ENCODE results near the gene TENT5C. TPM values are rescaled to one million over a fixed set of nuclear protein-coding genes. Genes with fewer than 3 reads are reported as not detected.

TENT5C gene
- polyA plus RNA-seq, 1 donor (not counting 4 experiments of a cell fraction or from before 2014, with no cell fraction given) = 0.13 TPM

DNA sequence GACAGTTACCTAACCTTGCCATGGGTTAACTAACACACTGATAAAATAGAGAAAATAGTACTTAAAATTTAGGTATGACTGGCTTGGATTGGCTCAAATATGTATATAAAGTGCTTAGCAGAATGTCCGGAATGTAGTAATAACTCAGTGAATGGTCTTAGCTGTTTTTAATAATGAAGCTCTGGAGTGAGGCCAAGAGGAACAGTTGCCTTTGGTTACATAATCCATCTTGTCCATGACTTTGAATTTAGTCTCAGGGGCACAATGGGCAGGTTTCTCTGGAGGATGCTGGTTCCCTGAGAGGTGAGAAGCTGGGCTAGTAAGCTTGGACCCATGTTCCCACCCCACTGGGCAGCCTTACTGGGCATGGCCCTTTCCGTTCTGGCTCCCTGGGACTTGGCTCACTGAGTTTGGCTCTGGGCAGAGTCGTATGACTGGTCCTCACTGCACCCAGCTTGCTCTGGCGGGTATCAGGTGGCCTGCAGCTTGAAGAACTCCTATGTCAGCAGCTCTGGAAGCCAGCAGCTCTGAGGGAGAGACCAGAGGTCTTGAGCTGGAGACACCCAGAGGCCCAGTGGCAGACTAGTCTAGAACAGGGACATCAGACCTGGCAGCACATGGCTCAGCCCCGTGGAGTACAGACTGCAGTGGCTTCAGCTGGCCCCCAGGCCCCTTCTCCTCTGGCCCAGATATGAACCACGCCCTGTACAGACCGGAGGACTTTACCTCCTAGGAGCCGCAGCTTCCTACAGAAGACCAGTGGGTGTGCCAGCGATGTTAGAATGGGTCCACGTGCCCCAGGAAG lies 40.4 kb downstream of the TENT5C start:
- no peak overlapping the region for H3K4me2 ChIP-seq (ENCODE audit: control insufficient read depth, extremely low read depth, insufficient read depth, low read depth, low read length)
- H3K4me1 ChIP-seq (ENCODE audit: control insufficient read depth, extremely low read depth, insufficient read depth, low read length) = no peaks in the 10 kb centered on the region
- no peaks in the 10 kb centered on the region for H3K9me1 ChIP-seq (ENCODE audit: control insufficient read depth, extremely low read depth, insufficient read depth, low read length)
- no peak overlapping the region for H3K27ac ChIP-seq (ENCODE audit: control insufficient read depth, insufficient read depth, low read length)
- H4K20me1 ChIP-seq (ENCODE audit: control insufficient read depth, extremely low read depth, insufficient read depth, low read length) = no peaks in the 10 kb centered on the region
- H3K27me3 ChIP-seq (ENCODE audit: control insufficient read depth, extremely low read depth, insufficient read depth, low read length) = no peaks in the 10 kb centered on the region
- no peaks in the 10 kb centered on the region for H3K9me3 ChIP-seq (ENCODE audit: control insufficient read depth, low read depth, low read length)
- DNase-seq (ENCODE audit: low read depth, low spot score) (no peak), FAIRE-seq (no peak)
- H3K4me3 ChIP-seq (ENCODE audit: control insufficient read depth in 2 of 3, extremely low read depth in 1 of 3, insufficient read depth in 2 of 3, low read depth in 1 of 3, low read length in 3 of 3) = no peak overlapping the region
- TF ChIP-seq EZH2 (IDR thresholded peaks at IDR 0.05; ENCODE audit: low read length) = no peak
- TF ChIP-seq, protein P1, sequence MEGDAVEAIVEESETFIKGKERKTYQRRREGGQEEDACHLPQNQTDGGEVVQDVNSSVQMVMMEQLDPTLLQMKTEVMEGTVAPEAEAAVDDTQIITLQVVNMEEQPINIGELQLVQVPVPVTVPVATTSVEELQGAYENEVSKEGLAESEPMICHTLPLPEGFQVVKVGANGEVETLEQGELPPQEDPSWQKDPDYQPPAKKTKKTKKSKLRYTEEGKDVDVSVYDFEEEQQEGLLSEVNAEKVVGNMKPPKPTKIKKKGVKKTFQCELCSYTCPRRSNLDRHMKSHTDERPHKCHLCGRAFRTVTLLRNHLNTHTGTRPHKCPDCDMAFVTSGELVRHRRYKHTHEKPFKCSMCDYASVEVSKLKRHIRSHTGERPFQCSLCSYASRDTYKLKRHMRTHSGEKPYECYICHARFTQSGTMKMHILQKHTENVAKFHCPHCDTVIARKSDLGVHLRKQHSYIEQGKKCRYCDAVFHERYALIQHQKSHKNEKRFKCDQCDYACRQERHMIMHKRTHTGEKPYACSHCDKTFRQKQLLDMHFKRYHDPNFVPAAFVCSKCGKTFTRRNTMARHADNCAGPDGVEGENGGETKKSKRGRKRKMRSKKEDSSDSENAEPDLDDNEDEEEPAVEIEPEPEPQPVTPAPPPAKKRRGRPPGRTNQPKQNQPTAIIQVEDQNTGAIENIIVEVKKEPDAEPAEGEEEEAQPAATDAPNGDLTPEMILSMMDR (optimal IDR thresholded peaks at IDR 0.05 in 1 of 3, IDR thresholded peaks at IDR 0.05 in 1 of 3, conservative IDR thresholded peaks at IDR 0.05 in 1 of 3; ENCODE audit: extremely low read depth in 1 of 3, insufficient read depth in 2 of 3, low read length in 3 of 3) = no peak
- H3K36me3 ChIP-seq (ENCODE audit: control insufficient read depth in 2 of 2, extremely low read depth in 1 of 2, insufficient read depth in 2 of 2, low read length in 2 of 2) = no peaks in the 10 kb centered on the region
- no peak overlapping the region for H2AFZ ChIP-seq (ENCODE audit: control insufficient read depth, low read length)
- dilution Hi-C loops (cut with MboI; ENCODE audit: extremely low pct_ligation_motif_present, low sequenced_read_pairs) = no loop called here
- H3K9ac ChIP-seq (ENCODE audit: control insufficient read depth, extremely low read depth, insufficient read depth, low read length) = no peak overlapping the region
- no peaks in the 10 kb centered on the region for H3K79me2 ChIP-seq (ENCODE audit: control insufficient read depth, insufficient read depth, low read length)

DNA sequence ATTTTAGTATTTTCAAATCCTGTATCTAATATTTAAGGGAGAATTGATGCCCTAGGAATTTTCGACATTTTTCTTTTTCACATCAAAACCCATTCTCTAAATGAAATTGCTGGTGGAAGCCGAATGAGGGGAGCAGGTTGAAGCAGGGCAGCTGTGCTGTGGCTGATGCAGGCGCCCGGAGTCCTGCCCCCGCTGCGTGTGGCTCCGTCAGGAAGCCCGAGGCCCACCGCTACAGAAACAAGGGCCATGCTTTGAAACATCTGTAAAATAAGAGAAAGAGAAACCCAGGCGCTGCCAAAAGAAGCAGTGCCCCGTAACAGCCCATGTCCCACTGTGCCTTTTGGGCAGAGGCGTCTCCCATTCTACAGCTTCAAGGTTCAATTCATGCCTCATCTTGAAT lies 41.1 kb downstream of the TENT5C start:
- no peak overlapping the region for H3K9ac ChIP-seq (ENCODE audit: control insufficient read depth, extremely low read depth, insufficient read depth, low read length)
- no peak for TF ChIP-seq EZH2 (IDR thresholded peaks at IDR 0.05; ENCODE audit: low read length)
- TF ChIP-seq, protein P1 (optimal IDR thresholded peaks at IDR 0.05 in 1 of 3, IDR thresholded peaks at IDR 0.05 in 1 of 3, conservative IDR thresholded peaks at IDR 0.05 in 1 of 3; ENCODE audit: extremely low read depth in 1 of 3, insufficient read depth in 2 of 3, low read length in 3 of 3) = no peak
- H2AFZ ChIP-seq (ENCODE audit: control insufficient read depth, low read length) = no peak overlapping the region
- H3K27me3 ChIP-seq (ENCODE audit: control insufficient read depth, extremely low read depth, insufficient read depth, low read length) = no peaks in the 10 kb centered on the region
- H3K27ac ChIP-seq (ENCODE audit: control insufficient read depth, insufficient read depth, low read length) = no peak overlapping the region
- no peaks in the 10 kb centered on the region for H4K20me1 ChIP-seq (ENCODE audit: control insufficient read depth, extremely low read depth, insufficient read depth, low read length)
- no peaks in the 10 kb centered on the region for H3K9me3 ChIP-seq (ENCODE audit: control insufficient read depth, low read depth, low read length)
- no peaks in the 10 kb centered on the region for H3K36me3 ChIP-seq (ENCODE audit: control insufficient read depth in 2 of 2, extremely low read depth in 1 of 2, insufficient read depth in 2 of 2, low read length in 2 of 2)
- no peak for FAIRE-seq
- H3K4me2 ChIP-seq (ENCODE audit: control insufficient read depth, extremely low read depth, insufficient read depth, low read depth, low read length) = no peak overlapping the region
- H3K4me3 ChIP-seq (ENCODE audit: control insufficient read depth in 2 of 3, extremely low read depth in 1 of 3, insufficient read depth in 2 of 3, low read depth in 1 of 3, low read length in 3 of 3) = no peak overlapping the region
- H3K9me1 ChIP-seq (ENCODE audit: control insufficient read depth, extremely low read depth, insufficient read depth, low read length) = no peaks in the 10 kb centered on the region
- dilution Hi-C loops (cut with MboI; ENCODE audit: extremely low pct_ligation_motif_present, low sequenced_read_pairs) = no loop called here
- H3K4me1 ChIP-seq (ENCODE audit: control insufficient read depth, extremely low read depth, insufficient read depth, low read length) = no peaks in the 10 kb centered on the region
- no peaks in the 10 kb centered on the region for H3K79me2 ChIP-seq (ENCODE audit: control insufficient read depth, insufficient read depth, low read length)
- DNase-seq (ENCODE audit: low read depth, low spot score) = no peak
